T-cell (primary cell): ENCODE results near the gene TMEM59. TPM values are rescaled to one million over a fixed set of nuclear protein-coding genes. Genes with fewer than 3 reads are reported as not detected.
"Not testable (repeated sequence)": the region's sequence is repeated elsewhere in the genome, so short reads cannot be mapped to it uniquely, and the experiment has no call there.

Experiments
- ATAC-seq, 4 experiments: fragments of 200-7000 bp in 3 of 4; fragments of 150-1000 bp in 1 of 4; cut with Tn5 transposase; replicated peaks in 1 of 4; 1 replicate in 3 of 4; 2 replicates in 1 of 4; pipeline ENCODE4 v1.10.0; 2021; ENCODE audit warnings: moderate library complexity in 3 of 4, mild to moderate bottlenecking in 2 of 4, moderate number of reproducible peaks in 1 of 4
- CTCF ChIA-PET, 2 donors: fragments of 300-600 bp; sonication (Branson Sonifier 250); formaldehyde crosslinking; loops; one replicate each; lab custom pipeline; 2022; ENCODE audit warnings: antibody characterized with exemption in 2 of 2; lab: Charles Lee
- POLR2A ChIA-PET, 2 donors: fragments of 300-600 bp; sonication (Branson Sonifier 250); formaldehyde crosslinking; loops; one replicate each; lab custom pipeline; 2022; ENCODE audit warnings: antibody characterized with exemption in 2 of 2; lab: Charles Lee
- DNase-seq, 35 experiments: peaks; one replicate each; pipeline versions ENCODE4 v3.0.0 to v3.0.0-alpha.2; 2013 to 2023
- H3K27ac ChIP-seq: one replicate; pipeline ENCODE4 v1.5.1; 2013; ENCODE audit warnings: low read length
- H3K27me3 ChIP-seq, 2 experiments: replicated peaks in 1 of 2; 1 replicate in 1 of 2; 2 replicates in 1 of 2; pipeline versions ENCODE4 v1.6.1 to v1.7.0; 2013; ENCODE audit warnings: low read length in 1 of 2, mixed read lengths in 1 of 2; ENCODE audit not compliant: control insufficient read depth in 2 of 2, insufficient read depth in 2 of 2; ENCODE audit errors: extremely low read depth in 1 of 2
- H3K36me3 ChIP-seq, 2 donors: 1 replicate in 1 of 2; 2 replicates in 1 of 2; pipeline versions ENCODE4 v1.6.1 to v1.7.0; 2013; ENCODE audit warnings: low read length in 1 of 2; ENCODE audit not compliant: control insufficient read depth in 2 of 2, insufficient read depth in 1 of 2; ENCODE audit errors: extremely low read depth in 1 of 2
- H3K4me1 ChIP-seq, 2 experiments: 1 replicate in 1 of 2; 2 replicates in 1 of 2; pipeline versions ENCODE4 v1.6.1 to v1.7.0; 2013; ENCODE audit warnings: low read length in 2 of 2, mixed read lengths in 1 of 2; ENCODE audit not compliant: insufficient read depth in 2 of 2, control insufficient read depth in 1 of 2; ENCODE audit errors: extremely low read depth in 1 of 2
- H3K4me3 ChIP-seq, 2 donors: 1 replicate in 1 of 2; 2 replicates in 1 of 2; pipeline versions ENCODE4 v1.5.1 to v1.7.0; 2013; ENCODE audit warnings: mild to moderate bottlenecking in 2 of 2, low read length in 1 of 2, moderate library complexity in 1 of 2; ENCODE audit not compliant: control insufficient read depth in 1 of 2; ENCODE audit errors: extremely low read depth in 1 of 2
- H3K9me3 ChIP-seq: 2 replicates; pipeline ENCODE4 v1.7.0; 2013
- H3K27ac Mint-ChIP-seq, 2 donors: one replicate each; pipeline ENCODE4 v1.8.0; 2020 to 2021; ENCODE audit warnings: mild to moderate bottlenecking in 2 of 2, mixed read lengths in 2 of 2
- H3K27me3 Mint-ChIP-seq, 2 donors: one replicate each; pipeline ENCODE4 v1.8.0; 2021 to 2022; ENCODE audit warnings: mixed read lengths in 2 of 2
- H3K36me3 Mint-ChIP-seq: one replicate; pipeline ENCODE4 v1.8.0; 2021; ENCODE audit warnings: mixed read lengths
- H3K4me1 Mint-ChIP-seq, 3 donors: one replicate each; pipeline ENCODE4 v1.8.0; 2020 to 2022; ENCODE audit warnings: mixed read lengths in 3 of 3, mild to moderate bottlenecking in 1 of 3
- H3K4me3 Mint-ChIP-seq, 3 donors: one replicate each; pipeline ENCODE4 v1.8.0; 2020 to 2022; ENCODE audit warnings: mild to moderate bottlenecking in 3 of 3, mixed read lengths in 3 of 3, moderate library complexity in 3 of 3
- H3K9me3 Mint-ChIP-seq, 3 donors: one replicate each; pipeline ENCODE4 v1.8.0; 2020 to 2022; ENCODE audit warnings: mixed read lengths in 3 of 3
- WGBS: methylation state at CpG from one replicate; pipeline ENCODE4 v1.1.5; 2013; ENCODE audit warnings: missing lambda C conversion rate; ENCODE audit not compliant: insufficient coverage; 5-methylcytosine and 5-hydroxymethylcytosine counted together
- total RNA-seq, 35 experiments: library from RNA in 6 of 35; stranded (reverse) in 6 of 35; fragments of 120-200 nt in 1 of 35; gene quantifications; one replicate each; pipeline versions ENCODE4 v1.2.1 to v1.2.4 and lab custom pipeline; 2013 to 2026

The TMEM59 gene
- total RNA-seq, 5 donors from 2014 or later (not counting 1 experiment from before 2014, with no cell fraction given): 138 to 193 (median 174) TPM

GRCh38 chr1:54004481-54005049, 48.4 kb downstream of the TMEM59 start:
- Histone ChIP-seq H3K4me3 (no peak overlapping the region), H3K9me3 (no peaks in the 10 kb centered on the region), H3K4me1 (no peaks in the 10 kb centered on the region), H3K27ac (no peak overlapping the region), H3K36me3 (no peaks in the 10 kb centered on the region), H3K27me3 (peaks cover 0 to 9% of the 10 kb centered on the region in 2 experiments)
- Mint-ChIP-seq H3K4me1 (no peaks in the 10 kb centered on the region), H3K27me3 (peaks cover 3% of the 10 kb centered on the region in 2 donors), H3K4me3 (no peak overlapping the region), H3K9me3 (no peaks in the 10 kb centered on the region), H3K36me3 (no peaks in the 10 kb centered on the region), H3K27ac (no peak overlapping the region)
- WGBS: 91% methylated on average over 25 of the region's 27 CpGs
- ChIA-PET POLR2A (no interaction called here), CTCF (no interaction called here)
- ATAC-seq: no peak
- no peak for DNase-seq

GRCh38 chr1:54003750-54004480, 49.1 kb downstream of the TMEM59 start:
- H3K27me3 Mint-ChIP-seq, H3K27ac Mint-ChIP-seq, H3K4me3 Mint-ChIP-seq, H3K4me1 Mint-ChIP-seq, H3K27ac ChIP-seq, ATAC-seq, H3K9me3 Mint-ChIP-seq, POLR2A ChIA-PET, H3K9me3 ChIP-seq, DNase-seq, H3K36me3 Mint-ChIP-seq, H3K27me3 ChIP-seq, H3K4me1 ChIP-seq, H3K36me3 ChIP-seq, H3K4me3 ChIP-seq: not testable (repeated sequence)
- CTCF ChIA-PET: interaction anchor here in 1 of 2 donors (0.6 kb wide), 1 partner anchor 1280 kb away, joined by 3 read pairs; no protein-coding TSS in a partner anchor
- WGBS: 94% methylated on average over 16 of the region's 19 CpGs

GRCh38 chr1:54003249-54003646, 49.8 kb downstream of the TMEM59 start:
- Mint-ChIP-seq H3K4me1 (no peaks in the 10 kb centered on the region), H3K27me3 (peaks cover 3% of the 10 kb centered on the region in 2 donors)

GRCh38 chr1:54002544-54003248, 50.3 kb downstream of the TMEM59 start:
- Histone ChIP-seq H3K27me3 (peaks cover 0 to 6% of the 10 kb centered on the region in 2 experiments), H3K27ac (no peak overlapping the region), H3K4me1 (no peaks in the 10 kb centered on the region), H3K9me3 (no peaks in the 10 kb centered on the region), H3K36me3 (no peaks in the 10 kb centered on the region), H3K4me3 (no peak overlapping the region)
- peaks cover 3% of the 10 kb centered on the region in 2 donors for H3K27me3 Mint-ChIP-seq
- H3K4me3 Mint-ChIP-seq: no peak overlapping the region
- no peaks in the 10 kb centered on the region for H3K36me3 Mint-ChIP-seq
- ATAC-seq: no peak
- H3K9me3 Mint-ChIP-seq: no peaks in the 10 kb centered on the region
- no peaks in the 10 kb centered on the region for H3K4me1 Mint-ChIP-seq
- POLR2A ChIA-PET: no interaction called here
- CTCF ChIA-PET: no interaction called here
- WGBS: 69% methylated on average over 6 of the region's 9 CpGs
- no peak overlapping the region for H3K27ac Mint-ChIP-seq
- no peak for DNase-seq

More at GRCh38 chr1:54003249-54003646, 49.8 kb downstream of the TMEM59 start:
- H3K4me1 ChIP-seq: no peaks in the 10 kb centered on the region
- H3K27ac Mint-ChIP-seq: no peak overlapping the region
- ATAC-seq (no peak), DNase-seq (no peak)
- no peaks in the 10 kb centered on the region for H3K9me3 Mint-ChIP-seq
- POLR2A ChIA-PET: no interaction called here
- no peak overlapping the region for H3K27ac ChIP-seq
- H3K36me3 Mint-ChIP-seq: no peaks in the 10 kb centered on the region
- H3K9me3 ChIP-seq: no peaks in the 10 kb centered on the region
- CTCF ChIA-PET: no interaction called here
- no peak overlapping the region for H3K4me3 ChIP-seq
- WGBS: 94% methylated on average over 7 of the region's 12 CpGs
- peaks cover 0 to 6% of the 10 kb centered on the region in 2 experiments for H3K27me3 ChIP-seq
- H3K36me3 ChIP-seq: no peaks in the 10 kb centered on the region
- H3K4me3 Mint-ChIP-seq: no peak overlapping the region

- H3K4me1 Mint-ChIP-seq: no peaks in the 10 kb centered on the region
- no peak for DNase-seq
- Histone ChIP-seq H3K27me3 (peaks cover 0 to 6% of the 10 kb centered on the region in 2 experiments), H3K27ac (no peak overlapping the region), H3K4me3 (no peak overlapping the region), H3K9me3 (no peaks in the 10 kb centered on the region), H3K4me1 (no peaks in the 10 kb centered on the region), H3K36me3 (no peaks in the 10 kb centered on the region)
- ChIA-PET POLR2A (no interaction called here), CTCF (no interaction called here)
- no peak overlapping the region for H3K4me3 Mint-ChIP-seq
- no peaks in the 10 kb centered on the region for H3K36me3 Mint-ChIP-seq
- 100% methylated on average over 1 of the region's 3 CpGs for WGBS
- ATAC-seq: no peak
- no peaks in the 10 kb centered on the region for H3K9me3 Mint-ChIP-seq
- no peak overlapping the region for H3K27ac Mint-ChIP-seq
- peaks cover 3% of the 10 kb centered on the region in 2 donors for H3K27me3 Mint-ChIP-seq
Observed at GRCh38 chr1:54001591-54001990, 51.4 kb downstream of the TMEM59 start.

- H3K27ac ChIP-seq: no peak overlapping the region
- no peaks in the 10 kb centered on the region for H3K36me3 ChIP-seq
- no peaks in the 10 kb centered on the region for H3K9me3 ChIP-seq
- ATAC-seq (no peak), DNase-seq (no peak)
- H3K4me1 ChIP-seq: no peaks in the 10 kb centered on the region
- H3K36me3 Mint-ChIP-seq: no peaks in the 10 kb centered on the region
- ChIA-PET CTCF (no interaction called here), POLR2A (no interaction called here)
- H3K4me3 Mint-ChIP-seq: no peak overlapping the region
- no peaks in the 10 kb centered on the region for H3K27me3 Mint-ChIP-seq
- H3K9me3 Mint-ChIP-seq: no peaks in the 10 kb centered on the region
- H3K4me1 Mint-ChIP-seq: no peaks in the 10 kb centered on the region
- H3K27me3 ChIP-seq: peaks cover 0 to 6% of the 10 kb centered on the region in 2 experiments
- no peak overlapping the region for H3K27ac Mint-ChIP-seq
- H3K4me3 ChIP-seq: no peak overlapping the region
Observed at GRCh38 chr1:53999920-54000319, 53.1 kb downstream of the TMEM59 start.
